ENCODE results near the gene RUNX1.

RUNX1 gene

DNA sequence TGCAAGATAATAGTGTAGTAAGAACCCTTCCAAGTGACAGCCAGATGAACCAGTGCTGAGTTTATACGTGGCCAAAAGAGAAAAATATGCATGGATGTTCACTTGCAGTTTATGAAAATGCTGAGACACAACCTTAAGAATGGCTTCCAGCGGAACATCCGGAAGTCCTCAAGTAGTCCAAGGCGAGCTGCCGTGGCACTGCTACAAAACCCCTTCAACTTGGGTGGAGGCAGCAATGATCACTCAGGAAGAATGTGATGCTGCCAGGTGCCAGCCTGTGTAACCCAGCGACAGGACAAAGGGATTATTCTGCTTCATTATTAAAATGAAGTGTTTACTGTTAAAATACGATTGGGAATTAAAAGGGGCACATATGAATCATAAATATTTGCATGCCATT is 179.6 kb downstream of the RUNX1 start:
- no peaks in the 10 kb centered on the region for H3K9me3 Mint-ChIP-seq
- H3K4me3 Mint-ChIP-seq = no peak overlapping the region
- H3K27me3 Mint-ChIP-seq (ENCODE audit: low read depth) = no peaks in the 10 kb centered on the region
- H3K27ac Mint-ChIP-seq = no peak overlapping the region
- peaks cover 50% of the 10 kb centered on the region for H3K36me3 Mint-ChIP-seq (ENCODE audit: low read depth)
- peaks cover 47% of the 10 kb centered on the region for H3K4me1 Mint-ChIP-seq (ENCODE audit: low read depth)

DNA sequence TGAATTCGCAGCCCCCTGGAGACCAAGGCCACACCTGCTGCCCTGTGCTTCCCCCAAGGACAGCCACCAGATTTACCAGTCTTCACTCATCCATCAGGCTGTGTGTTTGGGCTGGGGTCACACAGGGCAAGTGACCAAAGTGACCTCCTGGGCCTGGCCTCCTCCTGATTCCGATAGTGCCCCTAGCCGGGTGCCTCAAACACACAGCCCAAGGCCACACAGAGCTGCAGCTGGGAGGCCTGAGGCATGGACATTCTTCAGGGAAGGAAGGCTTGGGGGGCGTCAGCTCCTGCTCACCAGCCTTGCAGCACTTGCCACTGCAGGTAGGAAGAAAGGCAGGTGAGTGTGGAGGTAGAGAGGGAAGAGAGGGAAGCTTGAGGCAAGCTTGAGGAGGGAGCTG is 181.3 kb downstream of the RUNX1 start:
- Mint-ChIP-seq H3K36me3 (ENCODE audit: low read depth) (peaks cover 48% of the 10 kb centered on the region), H3K27ac (no peak overlapping the region), H3K9me3 (no peaks in the 10 kb centered on the region), H3K4me3 (no peak overlapping the region), H3K27me3 (ENCODE audit: low read depth) (no peaks in the 10 kb centered on the region), H3K4me1 (ENCODE audit: low read depth) (peaks cover 51% of the 10 kb centered on the region)

DNA sequence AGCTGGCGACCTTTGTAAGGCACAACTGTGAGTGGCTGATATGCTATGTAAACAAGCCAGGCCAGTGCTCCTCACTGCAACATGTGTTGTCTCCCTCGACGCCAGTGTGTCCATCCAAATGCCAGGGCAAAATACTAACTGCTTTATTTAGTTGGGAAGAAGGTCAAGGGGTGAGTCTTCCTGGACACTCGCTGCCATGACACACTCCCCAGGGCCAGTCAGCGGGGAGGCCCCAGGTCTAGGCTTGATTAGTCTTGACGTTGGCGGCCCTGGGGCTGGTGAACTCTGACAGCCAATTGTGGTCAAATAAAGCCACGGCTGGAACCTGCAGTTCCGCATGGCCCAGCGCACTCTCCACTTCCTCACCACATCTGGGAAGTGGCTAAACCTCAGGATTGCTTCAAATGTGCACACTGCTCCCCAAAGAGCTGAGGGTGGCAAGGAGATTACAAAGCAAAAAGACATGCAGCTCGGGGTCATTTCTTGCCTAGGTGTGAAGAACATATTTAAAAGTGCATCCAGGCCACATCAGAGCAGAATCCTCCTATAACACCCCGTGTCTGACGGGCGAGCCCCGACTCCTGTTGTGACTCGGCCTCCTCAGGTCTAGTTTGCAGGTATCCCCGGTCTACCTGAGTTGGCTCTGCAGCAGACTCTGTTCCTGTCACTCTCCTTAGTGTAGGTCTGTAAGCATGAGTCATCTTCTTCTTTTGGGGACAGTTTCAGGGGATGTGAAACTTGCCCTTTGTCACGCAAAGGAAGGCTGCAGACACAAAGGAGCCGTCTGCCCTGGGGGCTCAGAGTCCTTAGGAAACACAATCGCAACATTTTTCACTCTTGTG is 183.5 kb downstream of the RUNX1 start:
- H3K27me3 Mint-ChIP-seq (ENCODE audit: low read depth) = no peaks in the 10 kb centered on the region
- H3K27ac Mint-ChIP-seq = peak overlapping the region; percentile 42
- peak overlapping the region; percentile 54 for H3K4me3 Mint-ChIP-seq
- no peaks in the 10 kb centered on the region for H3K9me3 Mint-ChIP-seq
- peaks cover 52% of the 10 kb centered on the region for H3K36me3 Mint-ChIP-seq (ENCODE audit: low read depth)
- peaks cover 45% of the 10 kb centered on the region for H3K4me1 Mint-ChIP-seq (ENCODE audit: low read depth)

DNA sequence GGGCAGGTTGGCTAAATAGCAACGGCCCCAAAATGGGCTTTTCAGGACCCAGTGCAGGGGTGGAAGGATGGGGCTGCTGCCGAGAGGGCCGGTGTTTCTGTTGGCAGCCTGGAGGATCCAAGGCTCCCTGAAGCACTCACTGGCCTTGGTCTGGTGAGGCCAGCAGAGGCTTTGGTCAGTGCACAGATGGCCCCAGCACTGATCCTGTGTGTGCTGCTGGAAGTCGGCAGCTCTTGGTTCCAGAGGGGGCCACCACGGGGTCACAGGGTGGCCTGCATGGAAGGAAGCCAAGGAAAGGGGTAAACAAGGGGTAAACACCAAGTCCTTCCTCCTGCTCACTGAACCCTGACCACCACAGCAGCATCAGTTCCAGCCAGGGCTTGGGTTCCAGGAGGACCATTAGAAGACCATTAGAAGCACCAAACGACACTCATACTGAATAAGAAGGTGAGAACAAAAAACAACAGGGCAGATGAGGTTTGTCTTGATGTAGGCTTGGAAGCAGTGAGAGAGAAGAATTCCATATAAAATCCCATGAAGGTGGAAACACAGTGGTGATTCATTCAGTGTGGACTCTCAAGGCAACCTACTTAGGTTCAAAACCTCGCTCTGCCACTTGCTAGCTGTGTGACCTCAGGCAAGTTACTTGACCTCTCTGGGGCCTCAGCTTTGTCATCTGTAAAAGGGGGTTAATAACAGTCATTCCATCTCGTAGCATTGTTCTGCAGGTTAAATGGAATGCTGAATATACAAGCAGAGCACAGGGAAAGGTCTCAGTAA is 184.5 kb downstream of the RUNX1 start:
- Mint-ChIP-seq H3K9me3 (no peaks in the 10 kb centered on the region), H3K27ac (peak overlapping the region; percentile 28), H3K27me3 (ENCODE audit: low read depth) (no peaks in the 10 kb centered on the region), H3K4me3 (no peak overlapping the region), H3K4me1 (ENCODE audit: low read depth) (peaks cover 49% of the 10 kb centered on the region), H3K36me3 (ENCODE audit: low read depth) (peaks cover 54% of the 10 kb centered on the region)

DNA sequence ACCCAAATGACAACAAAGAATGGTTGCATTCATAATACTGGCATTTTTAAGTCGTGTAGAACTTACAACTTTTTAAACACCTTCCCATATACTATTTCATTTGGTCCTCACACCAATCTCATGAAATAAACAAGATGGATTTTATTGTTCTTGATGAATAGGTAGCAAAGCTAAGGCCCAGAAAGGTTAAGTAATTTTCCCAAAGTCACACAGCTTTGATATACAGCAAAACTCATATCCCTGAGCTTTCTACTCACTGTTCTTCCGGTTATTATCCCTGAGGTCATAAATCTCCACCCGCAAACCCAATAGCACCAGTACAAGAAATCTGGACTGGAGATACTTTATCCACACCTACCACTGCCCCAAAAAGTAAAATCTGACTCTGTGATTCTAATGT is 186.2 kb downstream of the RUNX1 start:
- peaks cover 56% of the 10 kb centered on the region for H3K36me3 Mint-ChIP-seq (ENCODE audit: low read depth)
- peaks cover 49% of the 10 kb centered on the region for H3K4me1 Mint-ChIP-seq (ENCODE audit: low read depth)
- no peaks in the 10 kb centered on the region for H3K27me3 Mint-ChIP-seq (ENCODE audit: low read depth)
- no peaks in the 10 kb centered on the region for H3K9me3 Mint-ChIP-seq
- H3K27ac Mint-ChIP-seq = no peak overlapping the region
- H3K4me3 Mint-ChIP-seq = no peak overlapping the region

DNA sequence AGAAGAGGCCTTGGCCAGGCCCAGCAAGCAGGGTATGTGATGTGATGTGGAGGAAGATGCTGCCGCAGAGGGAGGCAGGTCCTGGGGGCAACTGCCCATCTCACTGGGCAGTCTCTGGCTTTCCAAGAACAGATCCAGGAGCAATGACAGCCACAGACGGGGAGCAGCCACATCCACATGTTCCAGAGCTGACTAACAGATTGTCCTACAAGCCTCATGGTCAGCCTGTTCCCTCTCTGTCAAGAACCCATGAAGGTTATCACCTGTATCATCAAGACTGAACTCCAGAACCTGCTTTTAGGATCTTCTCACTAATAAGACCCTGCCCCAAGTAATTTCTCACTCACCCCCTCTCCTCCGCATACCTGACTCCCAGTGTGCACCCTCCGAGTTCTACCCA is 187.8 kb downstream of the RUNX1 start:
- no peaks in the 10 kb centered on the region for H3K27me3 Mint-ChIP-seq (ENCODE audit: low read depth)
- no peak overlapping the region for H3K27ac Mint-ChIP-seq
- peaks cover 41% of the 10 kb centered on the region for H3K4me1 Mint-ChIP-seq (ENCODE audit: low read depth)
- peaks cover 63% of the 10 kb centered on the region for H3K36me3 Mint-ChIP-seq (ENCODE audit: low read depth)
- no peaks in the 10 kb centered on the region for H3K9me3 Mint-ChIP-seq
- no peak overlapping the region for H3K4me3 Mint-ChIP-seq

DNA sequence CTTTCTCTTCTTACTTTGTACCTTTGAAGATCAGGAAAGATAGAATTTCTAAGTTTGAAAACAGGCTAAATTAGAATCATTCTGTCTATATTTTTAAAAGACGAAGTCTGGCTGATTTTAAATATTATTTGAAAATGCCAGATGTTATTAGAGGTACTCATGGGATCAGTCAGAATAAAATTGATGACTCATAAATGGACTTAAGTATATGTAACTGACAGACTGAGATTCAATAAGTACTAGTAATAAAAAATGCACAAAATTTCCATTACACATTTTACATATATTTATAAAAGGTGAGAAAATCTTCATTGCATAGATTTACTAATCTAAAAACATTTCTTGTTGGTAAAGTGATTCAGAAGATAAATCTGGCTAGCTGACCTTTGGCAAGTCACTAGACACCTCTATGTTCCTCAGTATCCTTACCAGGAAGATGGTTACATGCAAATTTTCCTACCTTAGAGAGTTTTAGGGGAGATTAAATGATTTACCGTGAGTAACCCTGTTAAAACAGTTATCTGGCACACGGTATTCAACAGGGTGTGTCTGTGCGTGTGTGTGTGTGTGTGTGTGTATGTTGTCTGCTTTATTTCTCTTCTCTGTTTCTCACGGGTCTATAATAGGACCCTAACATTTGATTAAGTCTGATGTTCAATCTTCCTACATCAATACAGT is 189.0 kb downstream of the RUNX1 start:
- Mint-ChIP-seq H3K9me3 (no peaks in the 10 kb centered on the region), H3K36me3 (ENCODE audit: low read depth) (peaks cover 58% of the 10 kb centered on the region), H3K27ac (no peak overlapping the region), H3K4me1 (ENCODE audit: low read depth) (peaks cover 30% of the 10 kb centered on the region), H3K27me3 (ENCODE audit: low read depth) (no peaks in the 10 kb centered on the region), H3K4me3 (no peak overlapping the region)

DNA sequence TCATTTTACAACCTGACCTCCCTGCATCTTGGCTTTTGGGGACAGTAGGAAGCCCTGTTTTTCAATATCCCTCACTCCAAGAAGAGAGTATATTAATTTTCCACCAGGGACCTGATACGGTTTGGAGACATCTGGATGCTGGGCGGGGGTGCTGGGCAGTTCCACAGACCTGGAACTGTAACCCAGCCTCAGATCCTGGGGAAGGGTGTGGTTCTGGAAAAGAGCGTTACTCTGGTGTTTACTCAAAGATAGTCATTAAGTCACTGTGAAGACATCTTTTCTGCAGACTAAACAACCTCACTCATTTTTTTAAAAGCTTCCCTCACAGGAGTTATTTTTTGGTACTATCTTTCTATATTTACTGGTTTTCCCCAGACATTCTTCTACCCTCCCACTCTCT is 190.5 kb downstream of the RUNX1 start:
- H3K4me3 Mint-ChIP-seq = no peak overlapping the region
- H3K27ac Mint-ChIP-seq = no peak overlapping the region
- no peaks in the 10 kb centered on the region for H3K9me3 Mint-ChIP-seq
- H3K27me3 Mint-ChIP-seq (ENCODE audit: low read depth) = no peaks in the 10 kb centered on the region
- peaks cover 26% of the 10 kb centered on the region for H3K4me1 Mint-ChIP-seq (ENCODE audit: low read depth)
- peaks cover 58% of the 10 kb centered on the region for H3K36me3 Mint-ChIP-seq (ENCODE audit: low read depth)

DNA sequence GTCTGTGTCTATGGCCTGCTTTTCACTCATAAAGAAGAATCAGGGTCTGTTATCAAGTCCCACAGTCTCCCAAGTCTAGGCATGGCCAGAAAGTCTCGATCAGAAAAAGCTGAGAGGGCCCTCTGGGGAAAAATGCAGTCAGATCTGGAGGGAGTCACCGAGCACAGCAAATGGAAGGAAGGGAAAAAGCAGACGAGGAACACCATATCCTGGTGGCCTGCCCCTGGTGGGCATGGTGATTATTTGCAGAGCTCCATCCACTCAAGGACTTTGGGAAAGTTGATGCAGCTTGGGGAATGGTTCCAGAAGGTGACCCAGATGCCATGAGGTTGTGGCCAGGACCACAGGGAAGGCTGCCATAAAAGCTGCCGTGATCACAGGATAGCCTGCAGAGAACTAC is 191.2 kb downstream of the RUNX1 start:
- H3K4me3 Mint-ChIP-seq = no peak overlapping the region
- no peaks in the 10 kb centered on the region for H3K9me3 Mint-ChIP-seq
- H3K4me1 Mint-ChIP-seq (ENCODE audit: low read depth) = peaks cover 25% of the 10 kb centered on the region

DNA sequence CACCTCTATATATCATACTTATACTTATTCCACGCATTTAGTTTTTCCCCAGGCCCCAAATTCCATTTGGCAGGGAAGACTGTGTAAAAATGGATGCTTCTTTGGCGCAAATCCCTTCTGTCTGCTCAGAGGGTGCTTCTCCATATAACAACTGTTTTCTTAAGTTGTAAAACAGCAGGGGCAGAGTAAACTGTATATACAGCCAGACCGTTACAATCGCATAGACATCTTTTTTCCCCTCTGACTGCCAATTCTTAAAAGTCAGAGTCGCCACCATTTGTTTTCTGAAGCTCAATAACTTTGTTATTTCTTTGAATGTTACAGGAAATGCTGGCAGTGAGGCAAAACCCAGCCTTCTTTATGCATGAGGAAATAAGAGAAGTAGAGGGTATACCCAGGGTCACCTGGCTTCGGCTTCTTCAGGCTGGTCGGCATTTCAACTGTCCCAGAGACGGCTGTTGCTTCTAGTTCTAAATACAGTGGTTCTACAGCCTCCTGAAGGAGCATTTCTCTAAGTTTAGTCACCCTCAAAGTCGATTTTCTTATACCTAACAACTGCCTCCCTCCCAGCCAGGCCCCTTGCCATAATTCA is 191.9 kb downstream of the RUNX1 start:
- Mint-ChIP-seq H3K9me3 (no peaks in the 10 kb centered on the region), H3K4me1 (ENCODE audit: low read depth) (peaks cover 32% of the 10 kb centered on the region), H3K36me3 (ENCODE audit: low read depth) (peaks cover 55% of the 10 kb centered on the region), H3K4me3 (no peak overlapping the region), H3K27me3 (ENCODE audit: low read depth) (no peaks in the 10 kb centered on the region), H3K27ac (no peak overlapping the region)

More for the DNA sequence above, 191.2 kb downstream of the RUNX1 start:
- Mint-ChIP-seq H3K27me3 (ENCODE audit: low read depth) (no peaks in the 10 kb centered on the region), H3K27ac (peak overlapping the region; percentile 29), H3K36me3 (ENCODE audit: low read depth) (peaks cover 55% of the 10 kb centered on the region)

DNA sequence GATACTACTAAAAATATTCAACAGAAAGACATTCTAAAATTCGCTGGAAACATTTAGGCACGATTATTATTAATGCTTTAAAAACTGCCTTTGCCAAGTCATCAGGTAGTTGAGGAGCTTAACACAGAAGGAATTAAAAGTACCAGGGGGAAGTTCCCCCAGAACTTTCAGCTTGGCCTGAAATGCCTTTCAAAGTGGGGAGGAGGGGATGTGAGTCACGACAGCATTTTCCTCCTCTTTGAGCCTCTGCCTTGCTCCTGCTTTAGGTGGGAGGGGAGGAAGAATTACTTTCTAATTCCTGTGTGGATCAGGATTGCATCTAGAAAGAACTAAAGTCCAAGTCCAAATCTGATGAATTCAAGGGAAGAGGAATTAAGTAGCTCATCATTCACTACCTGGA is 196.7 kb downstream of the RUNX1 start:
- H3K9me3 Mint-ChIP-seq = peaks cover 4% of the 10 kb centered on the region
- no peaks in the 10 kb centered on the region for H3K27me3 Mint-ChIP-seq (ENCODE audit: low read depth)
- peaks cover 33% of the 10 kb centered on the region for H3K4me1 Mint-ChIP-seq (ENCODE audit: low read depth)
- H3K27ac Mint-ChIP-seq = no peak overlapping the region
- no peak overlapping the region for H3K4me3 Mint-ChIP-seq
- H3K36me3 Mint-ChIP-seq (ENCODE audit: low read depth) = peaks cover 50% of the 10 kb centered on the region

DNA sequence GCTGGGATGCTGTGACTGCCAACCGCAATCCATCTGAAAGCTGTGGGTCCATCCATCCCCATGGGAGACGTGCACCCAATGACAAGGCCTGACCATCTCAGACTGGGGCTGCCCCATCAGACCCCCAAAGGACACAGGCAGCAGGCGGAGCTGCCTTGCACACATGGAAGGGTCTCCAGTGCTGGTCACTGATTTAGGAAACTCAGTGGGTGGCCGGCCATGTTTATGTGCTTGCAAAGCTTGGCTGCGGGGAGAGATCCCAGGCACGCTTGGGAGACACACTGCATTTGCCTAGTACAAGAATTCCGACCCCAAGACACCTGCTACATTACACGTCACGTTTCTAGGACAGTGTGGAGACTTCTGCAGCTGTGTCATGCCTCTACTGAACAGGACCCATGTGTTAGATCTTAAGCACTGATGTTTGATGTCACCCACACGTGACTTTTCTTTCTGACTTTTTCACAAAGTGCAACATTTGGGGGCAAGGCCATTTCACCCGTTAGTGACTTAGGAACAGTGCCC is 198.9 kb downstream of the RUNX1 start:
- Mint-ChIP-seq H3K9me3 (peaks cover 4% of the 10 kb centered on the region), H3K27me3 (ENCODE audit: low read depth) (no peaks in the 10 kb centered on the region), H3K4me3 (no peak overlapping the region), H3K27ac (no peak overlapping the region), H3K36me3 (ENCODE audit: low read depth) (peaks cover 47% of the 10 kb centered on the region), H3K4me1 (ENCODE audit: low read depth) (peaks cover 49% of the 10 kb centered on the region)

DNA sequence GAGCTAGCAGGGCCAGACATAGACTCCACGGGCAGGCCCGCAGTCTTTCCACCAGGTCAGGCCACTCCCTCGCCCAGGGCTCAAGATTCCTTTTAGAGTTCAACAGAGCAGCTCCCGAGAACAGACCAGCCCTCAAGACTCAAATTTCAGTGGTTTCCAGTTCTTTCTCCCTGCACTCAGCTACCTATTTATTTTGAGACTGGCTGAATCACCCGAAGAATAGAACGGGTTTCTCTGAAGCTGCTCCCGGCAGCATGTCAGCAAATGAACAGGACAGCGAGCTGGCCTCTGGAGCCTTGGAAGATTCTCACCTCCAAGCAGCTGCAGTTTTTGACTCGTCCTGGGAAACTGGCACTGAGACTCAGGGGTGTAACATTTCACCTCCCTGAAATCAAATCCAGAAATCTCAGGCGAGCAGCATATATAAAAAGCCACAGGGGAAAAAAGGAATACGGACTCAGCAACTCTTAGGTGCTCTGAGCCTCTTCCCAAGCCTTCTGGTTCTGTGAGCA is 202.4 kb downstream of the RUNX1 start:
- H3K4me1 Mint-ChIP-seq (ENCODE audit: low read depth) = peaks cover 46% of the 10 kb centered on the region
- no peaks in the 10 kb centered on the region for H3K27me3 Mint-ChIP-seq (ENCODE audit: low read depth)
- H3K36me3 Mint-ChIP-seq (ENCODE audit: low read depth) = peaks cover 40% of the 10 kb centered on the region
- peaks cover 4% of the 10 kb centered on the region for H3K9me3 Mint-ChIP-seq
- H3K4me3 Mint-ChIP-seq = no peak overlapping the region
- H3K27ac Mint-ChIP-seq = no peak overlapping the region

Measured in T-helper 1 cell treated with Interleukin-12 subunit alpha and Interleukin-12 subunit beta and Interleukin-4 antibody, amounts not matched to agents 30 μg/mL and 1 μg/mL, for 36 hours (primary cell).